Embryonic facial prominence (tissue), 1 donor: ENCODE data around the gene SLC13A5.
"Not testable (repeated sequence)": the region's sequence is repeated elsewhere in the genome, so short reads cannot be mapped to it uniquely, and the experiment has no call there.

ENCODE experiments used
- DNase-seq: peaks from one replicate; pipeline ENCODE4 v3.0.0-alpha.2; 2016; ENCODE audit errors: extremely low spot score

Gene SLC13A5

GRCh38 chr17:6711081-6711674, 2.0 kb downstream of the SLC13A5 start:
- DNase-seq, result no peak

DNA sequence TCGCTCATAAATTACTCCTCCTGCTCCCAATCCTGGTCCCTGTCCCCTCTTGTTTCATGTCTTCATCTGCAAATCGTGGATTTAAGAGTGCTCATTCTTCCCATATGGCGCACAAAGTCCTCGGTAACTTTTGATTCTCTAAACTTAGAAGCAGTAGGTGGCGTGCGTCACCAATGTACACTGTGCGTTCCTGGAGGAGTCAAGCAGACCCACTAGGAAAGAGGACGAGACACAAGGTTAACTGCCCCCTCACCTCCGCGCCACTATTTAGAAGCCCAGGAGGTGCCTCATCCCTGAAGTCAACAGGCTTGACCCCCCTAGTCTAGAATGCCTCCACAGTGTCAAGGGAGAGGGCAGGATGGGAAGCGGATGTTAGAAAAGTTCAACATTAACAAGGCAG, 2.9 kb downstream of the SLC13A5 start:
- no peak for DNase-seq

DNA sequence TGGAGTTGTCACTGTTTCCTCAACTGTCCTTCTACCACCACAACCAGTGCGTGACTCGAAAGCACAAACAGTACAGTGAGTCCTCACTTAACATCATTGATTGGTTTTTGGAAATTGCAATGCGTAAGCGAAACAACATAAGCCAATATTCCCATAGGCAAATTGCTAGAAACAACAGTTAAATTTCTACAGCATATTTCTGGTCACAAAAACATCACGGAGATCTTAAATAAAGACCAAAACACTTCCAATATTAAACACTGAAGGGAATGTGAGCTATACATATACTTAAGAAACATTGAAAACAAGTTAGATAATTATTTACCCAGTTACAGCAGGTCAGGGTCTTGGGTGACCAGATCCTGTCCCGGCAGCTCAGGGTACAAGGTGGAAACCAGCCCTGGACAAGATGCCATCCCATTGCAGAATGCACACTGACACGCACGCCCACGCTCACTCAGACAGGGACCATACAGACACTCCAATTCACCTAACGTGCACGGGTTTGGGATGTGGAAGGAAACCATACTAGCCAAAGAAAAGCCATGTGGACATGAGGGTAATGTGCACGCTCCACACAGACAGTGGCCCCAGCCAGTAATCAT, 4.7 kb downstream of the SLC13A5 start:
- DNase-seq, result no peak

GRCh38 chr17:6706996-6707395, 6.2 kb downstream of the SLC13A5 start:
- DNase-seq, result no peak

- no peak for DNase-seq
These were observed 6.7 kb downstream of the SLC13A5 start for GRCh38 chr17:6706499-6706898.

DNA sequence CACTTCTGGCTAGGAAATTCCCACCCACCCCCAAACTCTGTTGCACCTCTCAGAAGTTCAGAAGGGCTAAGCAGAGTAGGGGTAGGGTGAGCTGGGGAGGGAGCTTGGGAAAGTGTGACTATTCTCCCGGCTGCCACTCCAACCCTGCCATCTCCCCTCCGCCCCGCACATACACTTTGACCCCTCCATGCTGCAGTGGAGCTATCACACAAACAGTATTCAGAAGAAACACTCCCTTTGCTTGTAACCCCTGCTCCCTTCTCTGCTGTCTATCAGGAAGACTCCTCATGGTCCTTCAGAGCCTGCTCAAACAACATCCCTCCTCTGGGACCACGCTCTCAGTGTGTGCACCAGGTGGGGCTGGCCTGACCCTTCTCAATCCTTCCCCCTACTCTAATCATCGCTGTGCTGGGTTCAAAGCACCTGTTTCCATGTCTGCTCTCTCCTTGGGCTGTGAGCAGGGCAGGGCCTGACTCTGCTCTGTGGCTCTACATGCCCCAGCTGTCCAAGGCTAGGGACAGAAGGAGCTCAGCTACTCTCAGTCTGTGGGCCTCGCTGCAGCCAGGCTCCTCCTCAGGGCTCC, 8.6 kb downstream of the SLC13A5 start:
- DNase-seq, result no peak

- no peak for DNase-seq
These were observed 9.4 kb downstream of the SLC13A5 start for GRCh38 chr17:6703751-6704150.

DNA sequence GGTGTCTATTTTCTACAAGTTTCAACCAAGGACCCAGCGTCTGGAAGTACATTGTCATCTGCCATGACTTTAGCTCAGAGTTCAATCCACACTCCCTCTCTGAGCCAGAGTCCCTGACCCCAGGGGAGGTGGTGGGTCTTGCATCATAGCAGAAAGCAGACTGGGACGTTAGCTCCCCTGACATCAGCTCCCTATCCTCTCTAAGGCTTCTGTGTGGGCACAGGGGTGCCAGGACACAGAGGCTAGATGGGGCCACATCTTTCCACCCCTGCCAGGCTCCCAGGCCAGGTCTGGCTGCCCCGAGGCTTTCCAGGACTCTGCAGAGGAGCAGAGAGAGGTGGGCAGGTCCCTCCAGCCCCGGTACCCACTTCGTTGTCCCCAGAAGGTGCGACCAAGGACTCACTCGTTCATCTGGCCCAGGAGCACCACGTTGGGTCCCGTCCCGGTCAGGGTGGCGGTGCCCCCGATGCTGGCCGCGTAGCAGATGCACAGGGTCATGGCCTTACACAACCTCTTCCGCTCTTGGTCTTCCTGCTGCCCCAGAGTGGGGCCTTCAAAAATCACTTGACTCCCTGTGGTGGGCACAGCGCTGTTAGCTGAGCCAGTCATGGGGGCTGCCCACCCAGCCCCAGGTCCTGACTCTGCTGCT, 10.5 kb downstream of the SLC13A5 start:
- DNase-seq, result no peak

DNA sequence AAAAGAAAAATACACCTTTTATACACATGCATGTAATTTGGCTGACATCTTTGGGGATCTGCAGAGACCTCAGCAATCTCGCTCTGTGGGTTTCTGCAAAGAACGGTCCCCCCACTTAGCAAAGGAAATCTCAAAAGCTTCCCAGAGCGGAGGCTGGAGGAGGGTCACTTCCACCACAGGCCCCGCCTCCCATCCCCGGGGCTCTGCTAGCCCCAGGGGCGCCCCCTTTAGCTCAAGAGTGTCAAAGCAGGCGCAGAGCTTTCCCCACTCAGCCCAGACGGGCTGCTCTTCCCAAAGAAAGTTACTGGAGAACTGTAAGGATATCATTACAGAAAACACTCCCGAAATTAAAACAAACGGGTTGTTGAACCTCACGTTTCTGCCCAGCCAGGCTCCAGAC, 11.4 kb downstream of the SLC13A5 start:
- no peak for DNase-seq

DNA sequence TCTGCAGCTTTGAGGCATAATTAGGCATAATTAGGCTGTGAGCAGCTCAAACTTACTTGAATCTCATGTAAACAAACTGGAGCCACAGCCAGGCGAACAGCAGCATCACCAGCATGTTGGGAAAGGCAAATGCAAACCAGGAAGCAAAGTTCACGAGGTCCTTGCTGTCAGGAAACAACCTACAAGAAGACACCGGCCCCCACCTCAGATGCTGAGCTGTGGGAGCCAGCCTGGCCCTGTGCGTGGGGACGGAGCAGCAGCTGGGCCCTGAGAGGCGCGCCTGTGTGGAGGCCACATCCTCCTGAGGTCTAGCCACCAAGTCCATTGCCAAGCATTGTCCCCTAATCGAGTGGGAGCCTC, 12.2 kb downstream of the SLC13A5 start:
- no peak for DNase-seq

- no peak for DNase-seq
These were observed 12.9 kb downstream of the SLC13A5 start for GRCh38 chr17:6699997-6700947.

DNA sequence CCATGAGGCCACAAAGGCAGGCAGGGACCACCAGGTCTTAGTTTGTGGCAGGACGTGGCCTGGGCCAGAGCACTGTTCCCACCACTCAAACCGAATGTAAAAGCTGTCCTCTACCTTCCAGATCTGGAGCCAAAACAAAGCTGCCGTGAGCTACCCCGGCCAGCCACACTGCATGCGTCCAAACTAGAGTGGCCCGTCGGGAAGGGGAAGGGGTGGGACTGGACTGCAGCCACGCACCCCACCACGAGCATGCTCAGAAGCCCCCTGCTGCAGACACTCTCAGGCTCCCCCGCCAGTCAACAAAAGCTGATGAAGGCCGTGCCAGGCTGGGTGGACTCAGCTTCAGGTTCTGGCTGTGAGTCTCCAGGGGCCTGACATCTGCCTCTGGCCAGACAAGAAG, 15.2 kb downstream of the SLC13A5 start:
- DNase-seq, result no peak

DNA sequence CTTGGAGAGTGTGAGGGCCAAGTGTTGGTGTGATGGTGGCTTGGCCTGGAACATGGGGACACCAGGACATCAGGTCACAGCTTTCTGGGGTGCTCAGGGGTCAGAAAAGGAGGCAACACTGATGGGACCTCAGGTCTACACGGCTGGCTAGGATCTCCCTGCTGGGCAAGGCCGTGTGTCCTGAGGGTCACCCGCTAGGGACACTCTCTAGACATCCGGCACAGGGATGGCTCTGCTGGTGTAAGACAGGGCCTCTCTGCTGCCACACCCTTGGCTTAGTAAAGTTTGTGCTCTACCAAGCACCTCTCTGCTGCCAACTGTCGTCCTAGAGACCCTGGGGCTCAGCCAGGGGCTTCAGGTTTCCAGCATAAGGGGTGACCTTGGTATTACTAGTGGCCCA, 16.3 kb downstream of the SLC13A5 start:
- no peak for DNase-seq

DNA sequence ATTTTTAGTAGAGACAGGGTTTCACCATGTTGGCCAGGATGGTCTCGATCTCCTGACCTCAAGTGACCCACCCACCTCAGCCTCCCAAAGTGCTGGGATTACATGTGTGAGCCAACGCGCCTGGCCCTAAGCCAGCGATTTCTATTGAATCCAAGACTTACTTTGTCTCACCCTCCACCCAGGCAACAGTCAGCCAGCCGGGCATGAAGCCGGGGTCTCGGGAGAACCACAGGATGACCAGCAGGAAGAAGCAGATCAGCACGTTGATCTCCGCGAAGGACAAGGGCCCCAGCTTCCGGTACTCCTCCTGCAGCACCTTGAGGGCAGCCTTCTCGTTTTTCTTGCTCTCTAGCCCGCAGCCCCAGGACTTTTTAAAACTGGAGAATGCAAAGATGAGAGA, 17.6 kb downstream of the SLC13A5 start:
- DNase-seq, result no peak

DNA sequence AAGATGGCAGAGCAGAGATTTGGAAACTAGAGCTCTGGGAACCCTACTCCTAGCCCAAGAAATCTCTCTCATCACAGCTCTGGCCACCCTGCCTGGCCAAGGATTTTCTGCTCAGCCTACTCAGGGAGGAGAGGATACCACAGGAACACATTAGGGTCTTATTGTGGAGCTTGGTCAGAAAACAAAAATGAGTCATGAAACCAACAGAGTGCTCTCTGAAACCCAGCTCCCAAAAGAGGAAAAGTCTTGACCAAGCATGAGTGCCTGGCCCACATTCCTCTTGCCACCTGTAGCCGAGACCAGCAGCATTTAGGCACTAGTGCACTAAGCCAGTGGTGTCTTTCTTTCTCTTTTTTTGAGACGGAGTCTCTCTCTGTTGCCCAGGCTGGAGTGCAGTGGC, 18.1 kb downstream of the SLC13A5 start:
- DNase-seq, result no peak

DNA sequence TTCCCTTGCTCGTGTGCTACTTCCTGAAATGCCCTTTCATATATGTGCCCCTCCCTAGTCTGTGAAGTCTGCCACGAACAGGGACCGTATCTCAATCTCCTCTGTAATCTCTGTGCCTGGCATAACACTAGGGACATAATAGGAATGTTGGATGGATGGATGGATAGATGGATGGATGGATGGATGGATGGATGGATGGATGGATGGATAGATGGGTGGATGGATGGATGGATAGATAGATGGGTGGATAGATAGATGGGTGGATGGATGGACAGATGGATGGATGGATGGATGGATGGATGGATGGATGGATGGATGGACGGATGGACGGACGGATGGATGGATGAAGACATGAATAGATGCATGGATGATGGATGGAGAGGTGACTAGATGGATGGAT, 21.2 kb downstream of the SLC13A5 start:
- not testable (repeated sequence) for DNase-seq

DNA sequence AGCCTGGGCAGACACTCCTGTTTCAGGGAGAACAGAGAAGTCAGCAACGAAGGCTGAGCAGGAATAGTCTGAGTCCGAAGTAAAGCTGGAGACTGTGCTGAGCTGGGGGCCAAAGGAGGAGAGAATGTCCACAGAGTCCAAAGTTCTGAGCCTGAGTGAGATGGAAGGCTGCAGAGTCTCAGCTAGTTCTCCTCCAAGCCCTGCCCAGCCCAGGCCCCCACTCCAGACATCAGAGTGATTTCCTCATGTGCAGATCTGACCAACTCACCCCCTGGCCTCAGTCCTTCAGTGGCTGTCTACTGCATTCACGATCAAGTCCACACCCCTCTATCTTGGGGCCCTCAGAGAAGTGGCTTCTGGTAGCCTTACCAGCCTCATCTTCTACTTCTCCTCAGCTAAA, 21.6 kb downstream of the SLC13A5 start:
- DNase-seq, result no peak

GRCh38 chr17:6690641-6691040, 22.5 kb downstream of the SLC13A5 start:
- DNase-seq, result no peak

GRCh38 chr17:6688944-6689343, 24.2 kb downstream of the SLC13A5 start:
- DNase-seq, result no peak

GRCh38 chr17:6686026-6686425, 27.1 kb downstream of the SLC13A5 start:
- no peak for DNase-seq

GRCh38 chr17:6684881-6685767, 28.0 kb downstream of the SLC13A5 start:
- DNase-seq, result no peak
